UCSD-AML1 (cell line): Measurements from ENCODE around the gene AFF2.
"Not testable (repeated sequence)": the region's sequence is repeated elsewhere in the genome, so short reads cannot be mapped to it uniquely, and the experiment has no call there.

ENCODE experiments used
- DNase-seq: peaks from one replicate; lab custom pipeline; 2025; ENCODE audit not compliant: unreplicated experiment; lab: John Stamatoyannopoulos, UW

Gene AFF2

GRCh38 chrX:148632444-148632843 is 132.0 kb downstream of the AFF2 start:
- DNase-seq, result no peak

DNA sequence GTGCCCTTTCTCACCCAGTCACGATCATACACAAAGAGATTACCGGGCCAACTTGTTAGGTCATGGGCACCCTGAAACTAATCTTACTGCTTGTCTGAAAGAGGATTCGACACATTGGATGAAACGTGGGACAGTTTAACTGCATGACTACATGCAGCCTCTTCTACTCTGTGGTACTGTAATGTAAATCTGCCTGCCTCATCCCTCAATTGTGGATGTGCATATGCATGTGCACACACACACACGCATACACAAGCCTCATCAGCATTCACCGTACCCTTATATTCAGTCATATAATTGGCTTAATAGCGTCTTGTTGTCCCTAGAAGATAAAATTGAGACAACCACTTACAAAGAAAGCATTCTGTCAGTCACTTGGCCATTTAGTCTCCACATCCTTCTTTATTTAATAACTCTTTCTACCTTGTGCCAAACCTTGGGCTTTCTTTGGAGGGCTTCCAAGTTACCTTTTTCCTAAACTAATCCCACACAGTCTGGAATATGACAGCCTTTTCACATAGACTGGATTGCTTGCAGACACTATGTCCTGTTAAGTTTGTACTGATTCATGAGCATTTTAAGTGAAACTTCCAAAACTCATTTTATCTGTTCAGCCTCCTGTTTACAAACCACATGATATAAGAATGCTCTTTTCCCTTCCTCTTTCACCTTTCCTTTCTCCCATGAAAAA is 132.9 kb downstream of the AFF2 start:
- DNase-seq, result no peak

GRCh38 chrX:148634591-148634990 is 134.2 kb downstream of the AFF2 start:
- DNase-seq, result no peak

- no peak for DNase-seq
Measured at GRCh38 chrX:148643460-148643859, 143.0 kb downstream of the AFF2 start.

DNA sequence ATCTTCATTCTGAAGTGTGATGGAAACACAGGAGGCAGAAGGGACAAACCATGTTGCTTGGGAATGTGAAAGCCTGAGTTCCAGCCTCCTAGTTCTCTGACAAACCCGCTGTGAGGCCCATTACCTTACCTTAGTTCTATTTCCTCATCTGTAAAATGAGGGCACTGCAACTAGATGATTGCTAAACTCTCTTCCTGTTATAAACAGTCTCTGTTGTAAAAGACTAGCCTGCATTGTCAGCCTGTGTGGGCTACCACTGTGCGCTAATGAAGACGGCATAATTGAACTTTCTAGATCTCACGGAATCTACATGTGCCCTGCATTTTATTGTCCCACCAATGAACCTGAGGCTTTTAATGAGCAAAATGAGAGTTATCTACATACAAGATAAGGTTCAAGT is 147.2 kb downstream of the AFF2 start:
- no peak for DNase-seq

GRCh38 chrX:148649145-148649795 is 148.9 kb downstream of the AFF2 start:
- DNase-seq, result no peak

- DNase-seq, result no peak
Measured at GRCh38 chrX:148658115-148658730, 157.8 kb downstream of the AFF2 start.

DNA sequence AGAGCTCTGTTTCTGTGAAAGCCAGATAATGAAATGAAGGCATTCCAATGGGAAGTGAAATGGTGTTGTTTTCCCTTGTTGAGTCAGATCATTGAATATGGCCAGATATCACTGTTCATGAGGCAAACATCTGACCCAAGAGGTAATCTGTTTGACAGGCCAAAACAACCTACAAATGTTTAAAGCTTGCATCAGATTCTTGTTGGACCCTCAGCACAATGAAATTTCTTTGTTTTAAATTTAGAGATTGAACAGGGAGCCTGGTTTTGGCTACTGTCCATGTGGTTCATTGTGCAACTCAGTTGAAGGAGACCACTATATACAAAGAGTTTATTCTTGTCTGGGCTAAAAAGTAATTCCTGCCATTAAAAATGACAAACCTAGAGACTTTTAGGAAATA is 159.1 kb downstream of the AFF2 start:
- DNase-seq, result no peak

DNA sequence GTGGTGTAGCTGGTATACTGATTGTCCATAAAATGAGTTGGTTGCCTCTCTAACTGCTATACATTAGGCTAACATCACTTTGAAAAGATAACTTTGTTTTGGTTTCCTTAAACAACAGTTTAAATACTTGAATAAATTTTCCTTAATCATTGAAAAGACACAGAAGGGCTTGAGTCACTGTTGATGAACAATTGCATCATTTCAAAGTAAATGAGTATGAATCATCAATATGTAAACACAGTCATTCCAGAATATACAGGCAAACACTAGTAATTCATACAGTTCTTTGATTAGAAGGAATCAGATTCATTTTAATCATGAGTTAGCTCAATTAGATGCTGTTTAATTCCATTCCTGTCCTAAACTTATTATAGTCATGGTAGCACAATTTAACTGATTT is 160.6 kb downstream of the AFF2 start:
- DNase-seq, result no peak

DNA sequence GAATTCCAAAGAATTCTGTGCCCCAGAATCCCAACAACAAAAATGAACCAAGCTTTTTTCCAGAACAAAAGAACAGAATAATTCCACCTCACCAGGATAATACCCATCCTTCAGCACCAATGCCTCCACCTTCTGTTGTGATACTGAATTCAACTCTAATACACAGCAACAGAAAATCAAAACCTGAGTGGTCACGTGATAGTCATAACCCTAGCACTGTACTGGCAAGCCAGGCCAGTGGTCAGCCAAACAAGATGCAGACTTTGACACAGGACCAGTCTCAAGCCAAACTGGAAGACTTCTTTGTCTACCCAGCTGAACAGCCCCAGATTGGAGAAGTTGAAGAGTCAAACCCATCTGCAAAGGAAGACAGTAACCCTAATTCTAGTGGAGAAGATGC is 161.6 kb downstream of the AFF2 start:
- DNase-seq, result no peak

DNA sequence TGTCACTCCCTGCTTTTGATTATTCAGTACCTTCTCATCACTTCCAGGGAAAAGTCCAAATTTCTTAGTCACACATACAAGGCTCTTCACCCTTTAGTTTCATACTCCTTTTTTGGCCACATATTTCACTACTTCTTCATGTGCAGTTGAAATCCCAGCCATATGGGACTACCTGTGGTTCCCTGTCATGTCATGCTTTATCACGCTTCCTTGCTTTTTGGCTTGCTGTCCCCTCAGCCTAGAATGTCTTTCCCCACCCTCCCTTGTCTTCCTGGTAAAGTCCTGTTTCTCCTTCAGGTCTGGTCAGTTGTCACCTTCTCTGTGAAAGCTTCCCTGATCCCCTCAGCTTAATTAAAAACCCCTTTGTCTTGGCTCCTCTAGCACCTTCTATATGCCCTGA is 163.8 kb downstream of the AFF2 start:
- no peak for DNase-seq

DNA sequence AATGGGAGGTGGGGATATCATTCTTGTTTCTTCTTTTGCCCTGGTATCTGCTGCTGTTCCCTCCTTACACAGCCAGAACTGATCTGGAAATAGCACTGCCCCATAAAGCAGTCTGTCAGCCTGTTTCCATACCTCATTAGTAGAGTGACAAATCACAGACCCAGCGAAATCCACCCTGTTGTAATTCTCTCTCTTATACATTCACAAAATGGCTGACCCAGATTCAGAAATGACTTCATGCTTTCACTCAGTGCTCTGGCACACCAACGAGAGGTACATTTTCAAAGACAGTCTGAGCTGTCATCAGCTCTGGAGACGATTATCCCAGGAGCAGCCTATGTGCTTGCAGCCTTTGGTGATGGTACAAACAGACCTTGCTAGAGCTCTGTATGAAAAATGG is 164.6 kb downstream of the AFF2 start:
- no peak for DNase-seq

DNA sequence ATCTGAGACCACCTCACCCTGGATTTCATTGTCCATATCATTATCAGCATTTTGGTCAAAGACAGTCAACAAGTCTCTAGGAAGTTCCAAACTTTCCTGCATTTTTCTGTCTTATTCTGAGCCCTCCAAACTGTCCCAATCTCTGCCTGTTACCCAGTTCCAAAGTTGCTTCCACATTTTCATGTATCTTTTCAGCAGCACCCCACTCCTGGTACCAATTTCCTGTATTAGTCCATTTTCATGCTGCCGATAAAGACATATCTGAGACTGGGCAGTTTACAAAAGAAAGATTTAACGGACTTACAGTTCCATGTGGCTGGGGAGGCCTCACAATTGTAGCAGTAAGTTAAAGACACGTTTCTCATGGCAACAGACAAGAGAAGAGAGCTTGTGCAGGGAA is 168.8 kb downstream of the AFF2 start:
- not testable (repeated sequence) for DNase-seq

DNA sequence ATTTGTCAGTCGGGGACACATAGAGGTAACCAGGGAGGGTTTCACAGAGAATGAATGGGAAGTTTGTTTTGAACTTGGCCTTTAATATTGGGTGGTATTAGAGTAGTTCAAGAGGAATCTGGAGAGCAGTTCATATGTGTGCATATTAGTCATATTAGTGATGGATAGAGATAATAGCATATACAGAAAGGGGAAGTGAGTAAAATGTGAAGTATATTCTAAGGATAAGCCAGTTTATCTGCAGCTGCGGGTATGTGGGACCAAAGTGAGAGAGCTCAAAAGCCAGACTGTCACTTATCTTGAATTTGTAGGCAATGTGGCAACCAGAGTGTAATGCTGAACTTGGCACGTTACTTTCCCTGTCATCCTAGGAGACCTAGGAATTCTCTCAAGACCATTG is 169.9 kb downstream of the AFF2 start:
- no peak for DNase-seq

DNA sequence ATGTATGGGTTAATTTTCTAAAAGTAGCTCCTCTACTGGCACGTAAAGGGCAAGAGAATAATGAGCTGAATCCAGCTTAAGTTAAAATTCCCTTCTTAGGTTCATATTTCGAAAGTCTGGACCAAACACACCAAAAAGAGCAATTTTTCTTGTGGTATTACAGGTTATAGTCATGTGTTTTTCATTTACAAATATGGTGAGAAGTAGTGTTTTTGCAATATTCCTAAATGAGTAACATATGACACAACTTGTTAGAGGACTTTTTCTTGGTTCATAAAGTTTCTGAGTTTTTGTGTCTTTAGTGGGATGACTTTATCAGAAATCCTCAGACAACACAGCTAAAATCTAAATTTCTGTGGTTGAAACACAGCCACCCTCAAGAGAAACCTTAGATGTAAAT is 172.1 kb downstream of the AFF2 start:
- no peak for DNase-seq

- no peak for DNase-seq
Measured at GRCh38 chrX:148681605-148682004, 181.2 kb downstream of the AFF2 start.

- DNase-seq, result no peak
Measured at GRCh38 chrX:148682206-148682605, 181.8 kb downstream of the AFF2 start.

DNA sequence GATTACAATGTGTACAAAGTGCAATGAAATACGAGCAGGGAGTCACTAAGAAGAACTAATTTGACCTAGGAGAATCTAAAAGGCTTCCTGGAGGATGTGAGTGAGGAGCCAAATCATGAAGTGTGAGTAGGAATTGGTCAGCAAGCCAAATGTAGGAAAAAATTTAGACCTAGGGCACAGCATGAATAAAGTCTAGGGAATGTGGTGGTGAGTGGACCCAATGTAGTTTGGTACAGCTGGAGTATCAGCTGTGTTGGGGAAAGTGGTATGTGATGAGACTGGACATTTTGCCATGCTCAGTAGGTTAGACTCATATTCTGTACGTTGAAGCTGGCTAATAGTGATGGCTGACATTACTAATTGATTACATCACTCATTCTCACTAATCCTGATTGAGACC is 191.0 kb downstream of the AFF2 start:
- DNase-seq, result no peak

DNA sequence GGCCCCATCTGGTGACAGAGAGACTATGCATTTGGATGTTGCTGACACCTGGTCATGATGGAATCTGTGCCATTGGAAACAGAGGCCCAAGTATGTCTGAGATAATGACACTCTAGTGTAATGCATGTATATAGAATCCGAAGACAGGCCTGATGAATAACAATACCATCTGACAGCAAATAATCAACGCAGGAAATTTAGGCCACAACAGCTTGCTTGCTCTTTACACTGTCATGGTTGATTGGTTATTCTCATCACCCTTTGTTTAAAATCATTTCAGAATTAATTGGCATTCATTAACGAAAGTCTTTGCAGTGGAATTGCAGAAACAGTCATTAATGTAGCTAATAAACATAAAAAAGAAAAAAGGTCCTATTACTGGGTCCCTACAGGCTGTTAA is 194.8 kb downstream of the AFF2 start:
- DNase-seq, result no peak

DNA sequence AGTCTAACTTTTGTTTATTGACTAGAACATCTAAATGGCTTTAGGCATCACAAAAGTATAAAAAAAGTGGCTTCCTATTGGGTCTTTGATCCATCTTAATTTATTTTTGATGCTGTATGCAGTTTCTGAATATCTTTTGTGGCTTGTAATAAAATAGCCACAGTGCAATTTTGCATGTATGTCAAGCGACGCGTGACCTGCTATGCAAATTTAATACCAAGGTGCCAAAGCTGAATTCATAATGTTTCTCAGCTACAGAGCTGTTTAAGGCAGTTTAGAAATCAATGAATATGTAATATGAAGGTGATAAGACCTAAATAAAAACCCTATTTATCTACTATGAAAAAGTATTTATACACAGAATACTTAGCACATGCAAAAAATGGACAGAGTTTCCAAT is 197.8 kb downstream of the AFF2 start:
- DNase-seq, result no peak

- no peak for DNase-seq
Measured at GRCh38 chrX:148700021-148700420, 199.6 kb downstream of the AFF2 start.

DNA sequence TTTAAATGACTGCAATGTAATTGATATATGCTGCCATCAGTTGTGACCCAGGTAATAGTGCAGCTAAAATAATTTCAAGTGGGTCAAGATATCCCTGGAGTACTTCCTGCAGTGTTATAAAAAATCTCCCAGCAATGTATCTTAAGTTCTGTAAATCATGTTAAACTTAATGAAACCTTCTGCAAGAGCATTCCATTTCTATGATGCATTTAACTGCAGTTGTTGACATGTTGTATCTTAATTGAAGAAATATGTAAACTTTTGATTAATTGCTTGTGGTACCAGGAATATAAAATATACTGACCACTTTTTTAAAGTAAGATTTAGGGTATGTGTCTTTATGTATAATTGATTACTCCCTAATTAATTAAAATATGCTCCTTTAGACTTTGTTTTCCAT is 213.6 kb downstream of the AFF2 start:
- DNase-seq, result no peak

- DNase-seq, result no peak
Measured at GRCh38 chrX:148715361-148715760, 214.9 kb downstream of the AFF2 start.
